GM18867 (cell line): ENCODE results near the gene PSKH1.

ENCODE experiments used
- ATAC-seq: cut with Tn5 transposase; IDR thresholded peaks from one replicate; pipeline ENCODE4 v1.9.1; 2021; ENCODE audit warnings: mild to moderate bottlenecking, moderate library complexity; ENCODE audit not compliant: unreplicated experiment

Gene PSKH1

GRCh38 chr16:67975321-67976105, 82.5 kb downstream of the PSKH1 start:
- no peak for ATAC-seq

- no peak for ATAC-seq
Measured at GRCh38 chr16:67976205-67976604, 83.2 kb downstream of the PSKH1 start.

GRCh38 chr16:67977005-67977404, 84.0 kb downstream of the PSKH1 start:
- ATAC-seq, result no peak

GRCh38 chr16:67977469-67978227, 84.6 kb downstream of the PSKH1 start:
- ATAC-seq, result no peak
